ENCODE results near the gene MTX1. TPM values are rescaled to one million over a fixed set of nuclear protein-coding genes. Genes with fewer than 3 reads are reported as not detected.
"Not testable (repeated sequence)": the region's sequence is repeated elsewhere in the genome, so short reads cannot be mapped to it uniquely, and the experiment has no call there.

Gene MTX1
- polyA plus RNA-seq, 1 donor (not counting 4 experiments of a cell fraction or from before 2014, with no cell fraction given) = 43.4 TPM

GRCh38 chr1:155228096-155228427, 19.6 kb downstream of the MTX1 start:
- Histone ChIP-seq H3K4me3 (ENCODE audit: control insufficient read depth in 2 of 3, extremely low read depth in 1 of 3, insufficient read depth in 2 of 3, low read depth in 1 of 3, low read length in 3 of 3) (peak overlapping the region in 2 of 3 experiments; percentile 78 to 94), H4K20me1 (ENCODE audit: control insufficient read depth, extremely low read depth, insufficient read depth, low read length) (no peaks in the 10 kb centered on the region), H3K27ac (ENCODE audit: control insufficient read depth, insufficient read depth, low read length) (peak overlapping the region; percentile 87), H3K9me3 (ENCODE audit: control insufficient read depth, low read depth, low read length) (no peaks in the 10 kb centered on the region), H3K27me3 (ENCODE audit: control insufficient read depth, extremely low read depth, insufficient read depth, low read length) (no peaks in the 10 kb centered on the region), H3K9me1 (ENCODE audit: control insufficient read depth, extremely low read depth, insufficient read depth, low read length) (peaks cover 3% of the 10 kb centered on the region), H2AFZ (ENCODE audit: control insufficient read depth, low read length) (peak overlapping the region; percentile 98), H3K79me2 (ENCODE audit: control insufficient read depth, insufficient read depth, low read length) (peaks cover 13% of the 10 kb centered on the region), H3K4me2 (ENCODE audit: control insufficient read depth, extremely low read depth, insufficient read depth, low read depth, low read length) (peak overlapping the region; percentile 87), H3K36me3 (ENCODE audit: control insufficient read depth in 2 of 2, extremely low read depth in 1 of 2, insufficient read depth in 2 of 2, low read length in 2 of 2) (no peaks in the 10 kb centered on the region), H3K4me1 (ENCODE audit: control insufficient read depth, extremely low read depth, insufficient read depth, low read length) (peaks cover 37% of the 10 kb centered on the region), H3K9ac (ENCODE audit: control insufficient read depth, extremely low read depth, insufficient read depth, low read length) (peak overlapping the region; percentile 80)
- TF ChIP-seq EZH2 (IDR thresholded peaks at IDR 0.05; ENCODE audit: low read length) = no peak
- TF ChIP-seq CTCF (optimal IDR thresholded peaks at IDR 0.05 in 1 of 3, IDR thresholded peaks at IDR 0.05 in 1 of 3, conservative IDR thresholded peaks at IDR 0.05 in 1 of 3; ENCODE audit: extremely low read depth in 1 of 3, insufficient read depth in 2 of 3, low read length in 3 of 3) = no peak
- no peak for DNase-seq (ENCODE audit: low read depth, low spot score)
- FAIRE-seq = no peak
- dilution Hi-C loops (cut with MboI; ENCODE audit: extremely low pct_ligation_motif_present, low sequenced_read_pairs) = no loop called here

DNA sequence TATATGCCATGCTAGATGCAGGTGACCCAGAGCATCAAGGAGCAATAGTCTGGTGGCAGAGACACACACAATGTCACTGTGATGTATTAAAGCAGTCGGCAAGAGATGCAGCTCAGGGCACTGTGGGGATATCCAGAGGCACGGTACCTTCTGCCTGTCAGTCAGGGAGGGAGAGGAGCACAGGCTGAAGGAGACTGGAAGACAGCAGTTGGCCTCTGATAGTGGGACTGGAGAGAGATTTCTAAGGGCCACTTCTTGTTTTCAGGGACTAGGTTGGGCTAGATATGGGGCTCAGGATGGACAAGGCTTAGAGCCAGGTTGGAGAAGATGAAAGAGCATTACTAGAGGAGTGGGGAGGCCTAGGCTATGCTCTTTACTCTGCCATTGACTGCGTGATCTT, 22.8 kb downstream of the MTX1 start:
- H3K4me3 ChIP-seq (ENCODE audit: control insufficient read depth in 2 of 3, extremely low read depth in 1 of 3, insufficient read depth in 2 of 3, low read depth in 1 of 3, low read length in 3 of 3); H4K20me1 ChIP-seq (ENCODE audit: control insufficient read depth, extremely low read depth, insufficient read depth, low read length); DNase-seq (ENCODE audit: low read depth, low spot score); H3K9ac ChIP-seq (ENCODE audit: control insufficient read depth, extremely low read depth, insufficient read depth, low read length); H3K27ac ChIP-seq (ENCODE audit: control insufficient read depth, insufficient read depth, low read length); H3K9me1 ChIP-seq (ENCODE audit: control insufficient read depth, extremely low read depth, insufficient read depth, low read length); H3K27me3 ChIP-seq (ENCODE audit: control insufficient read depth, extremely low read depth, insufficient read depth, low read length); H3K4me2 ChIP-seq (ENCODE audit: control insufficient read depth, extremely low read depth, insufficient read depth, low read depth, low read length); H2AFZ ChIP-seq (ENCODE audit: control insufficient read depth, low read length); FAIRE-seq; H3K79me2 ChIP-seq (ENCODE audit: control insufficient read depth, insufficient read depth, low read length); dilution Hi-C loops (cut with MboI; ENCODE audit: extremely low pct_ligation_motif_present, low sequenced_read_pairs); H3K36me3 ChIP-seq (ENCODE audit: control insufficient read depth in 2 of 2, extremely low read depth in 1 of 2, insufficient read depth in 2 of 2, low read length in 2 of 2); H3K9me3 ChIP-seq (ENCODE audit: control insufficient read depth, low read depth, low read length): not testable (repeated sequence)
- peaks cover 11% of the 10 kb centered on the region for H3K4me1 ChIP-seq (ENCODE audit: control insufficient read depth, extremely low read depth, insufficient read depth, low read length)

DNA sequence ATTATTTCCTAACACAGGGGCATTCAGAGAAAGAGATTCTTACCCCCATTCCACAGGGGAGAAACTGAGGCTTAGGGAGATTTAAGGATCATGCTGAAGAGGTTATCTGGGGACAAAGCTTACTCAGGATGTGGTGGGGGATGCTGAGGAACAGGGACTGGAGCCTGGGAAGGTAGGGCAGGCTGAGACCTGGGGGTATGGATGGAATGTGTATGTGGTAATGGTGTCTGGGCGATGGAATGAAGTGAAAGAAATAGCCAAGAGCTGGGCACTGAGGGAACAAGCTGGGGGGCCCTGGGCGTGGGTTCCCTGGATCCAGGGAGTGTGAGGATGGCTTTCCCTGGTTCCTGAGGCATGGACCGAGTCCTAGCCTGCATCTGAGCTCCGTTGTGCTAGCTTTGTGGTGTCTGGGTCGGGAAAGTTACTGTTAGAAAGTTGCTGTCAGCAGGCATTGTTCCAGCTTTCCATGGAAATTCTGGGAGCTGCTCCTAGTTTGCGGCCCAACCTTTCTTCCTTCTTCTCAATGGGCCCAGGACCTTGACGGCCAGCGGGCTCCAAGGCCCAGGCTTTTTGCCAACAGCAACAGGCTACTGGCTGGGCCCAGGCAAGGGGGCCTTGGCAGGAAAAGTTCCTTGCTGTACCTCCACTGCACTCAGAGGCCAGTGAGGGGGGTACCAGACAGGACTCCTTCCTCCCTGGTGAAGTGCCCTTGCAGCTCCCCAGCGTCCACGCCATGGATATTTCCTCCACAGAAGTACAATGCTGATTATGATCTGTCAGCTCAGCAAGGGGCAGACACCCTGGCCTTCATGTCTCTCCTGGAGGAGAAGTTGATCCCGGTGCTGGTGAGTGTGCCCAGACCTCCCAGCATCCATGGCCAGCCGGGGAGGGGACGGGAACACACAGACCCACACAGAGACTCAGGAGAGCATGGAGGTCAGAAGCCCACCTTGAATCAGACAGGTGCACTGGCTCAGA, 23.8 kb downstream of the MTX1 start:
- H3K4me3 ChIP-seq (ENCODE audit: control insufficient read depth in 2 of 3, extremely low read depth in 1 of 3, insufficient read depth in 2 of 3, low read depth in 1 of 3, low read length in 3 of 3); H3K9me3 ChIP-seq (ENCODE audit: control insufficient read depth, low read depth, low read length); dilution Hi-C loops (cut with MboI; ENCODE audit: extremely low pct_ligation_motif_present, low sequenced_read_pairs); H4K20me1 ChIP-seq (ENCODE audit: control insufficient read depth, extremely low read depth, insufficient read depth, low read length); H3K36me3 ChIP-seq (ENCODE audit: control insufficient read depth in 2 of 2, extremely low read depth in 1 of 2, insufficient read depth in 2 of 2, low read length in 2 of 2); DNase-seq (ENCODE audit: low read depth, low spot score); H3K27me3 ChIP-seq (ENCODE audit: control insufficient read depth, extremely low read depth, insufficient read depth, low read length); H3K9me1 ChIP-seq (ENCODE audit: control insufficient read depth, extremely low read depth, insufficient read depth, low read length); H2AFZ ChIP-seq (ENCODE audit: control insufficient read depth, low read length); H3K4me1 ChIP-seq (ENCODE audit: control insufficient read depth, extremely low read depth, insufficient read depth, low read length); H3K9ac ChIP-seq (ENCODE audit: control insufficient read depth, extremely low read depth, insufficient read depth, low read length); H3K4me2 ChIP-seq (ENCODE audit: control insufficient read depth, extremely low read depth, insufficient read depth, low read depth, low read length); H3K79me2 ChIP-seq (ENCODE audit: control insufficient read depth, insufficient read depth, low read length); FAIRE-seq; H3K27ac ChIP-seq (ENCODE audit: control insufficient read depth, insufficient read depth, low read length): not testable (repeated sequence)

- dilution Hi-C loops (cut with MboI; ENCODE audit: extremely low pct_ligation_motif_present, low sequenced_read_pairs); DNase-seq (ENCODE audit: low read depth, low spot score); H4K20me1 ChIP-seq (ENCODE audit: control insufficient read depth, extremely low read depth, insufficient read depth, low read length): not testable (repeated sequence)
Measured at GRCh38 chr1:155233502-155233901, 25.0 kb downstream of the MTX1 start.

More at GRCh38 chr1:155233502-155233901, 25.0 kb downstream of the MTX1 start:
- H3K9me1 ChIP-seq (ENCODE audit: control insufficient read depth, extremely low read depth, insufficient read depth, low read length); H3K36me3 ChIP-seq (ENCODE audit: control insufficient read depth in 2 of 2, extremely low read depth in 1 of 2, insufficient read depth in 2 of 2, low read length in 2 of 2); H3K4me1 ChIP-seq (ENCODE audit: control insufficient read depth, extremely low read depth, insufficient read depth, low read length); H2AFZ ChIP-seq (ENCODE audit: control insufficient read depth, low read length); H3K79me2 ChIP-seq (ENCODE audit: control insufficient read depth, insufficient read depth, low read length); H3K4me2 ChIP-seq (ENCODE audit: control insufficient read depth, extremely low read depth, insufficient read depth, low read depth, low read length); H3K9me3 ChIP-seq (ENCODE audit: control insufficient read depth, low read depth, low read length); H3K27ac ChIP-seq (ENCODE audit: control insufficient read depth, insufficient read depth, low read length); FAIRE-seq; H3K4me3 ChIP-seq (ENCODE audit: control insufficient read depth in 2 of 3, extremely low read depth in 1 of 3, insufficient read depth in 2 of 3, low read depth in 1 of 3, low read length in 3 of 3); H3K27me3 ChIP-seq (ENCODE audit: control insufficient read depth, extremely low read depth, insufficient read depth, low read length); H3K9ac ChIP-seq (ENCODE audit: control insufficient read depth, extremely low read depth, insufficient read depth, low read length): not testable (repeated sequence)

Data from keratinocyte (primary cell).